ENCODE data around the gene MCM9. TPM values are rescaled to one million over a fixed set of nuclear protein-coding genes. Genes with fewer than 3 reads are reported as not detected.

Gene MCM9
- total RNA-seq, 1 experiment from 2014 or later = 17.8 TPM

- Histone ChIP-seq H3K9me2 (replicated peaks; ENCODE audit: insufficient read depth, low read length) (no peaks in the 10 kb centered on the region), H3K4me2 (ENCODE audit: low read depth, low read length, poor library complexity, severe bottlenecking) (peak overlapping the region; percentile 85), H2AFZ (ENCODE audit: low read length) (no peak overlapping the region), H3K79me2 (ENCODE audit: low read length) (peaks cover 87% of the 10 kb centered on the region), H3K4me3 (ENCODE audit: low read length) (peak overlapping the region; percentile 75; the same call in 1 of the 2 replicates), H3K36me3 (ENCODE audit: insufficient read depth, low read length) (no peaks in the 10 kb centered on the region), H3K27me3 (ENCODE audit: low read length) (no peaks in the 10 kb centered on the region), H3K4me1 (ENCODE audit: low read length) (peaks cover 86% of the 10 kb centered on the region), H3K9me3 (ENCODE audit: low read length) (no peaks in the 10 kb centered on the region), H3K27ac (ENCODE audit: low read length) (peak overlapping the region; percentile 97), H3K9ac (ENCODE audit: low read length) (peak overlapping the region; percentile 83), H4K20me1 (ENCODE audit: insufficient read depth, low read depth, low read length) (peaks cover under 1% of the 10 kb centered on the region; the same call in 1 of the 2 replicates)
- peak; percentile 69 for DNase-seq
These were observed 45.8 kb downstream of the MCM9 start for GRCh38 chr6:118889163-118889562.

- peak; percentile 76 for DNase-seq
- Histone ChIP-seq H3K27ac (ENCODE audit: low read length) (peak overlapping the region; percentile 89), H3K9me3 (ENCODE audit: low read length) (no peaks in the 10 kb centered on the region), H3K9ac (ENCODE audit: low read length) (peak overlapping the region; percentile 43), H3K27me3 (ENCODE audit: low read length) (no peaks in the 10 kb centered on the region), H3K4me2 (ENCODE audit: low read depth, low read length, poor library complexity, severe bottlenecking) (peak overlapping the region; percentile 66), H3K36me3 (ENCODE audit: insufficient read depth, low read length) (no peaks in the 10 kb centered on the region), H4K20me1 (ENCODE audit: insufficient read depth, low read depth, low read length) (no peaks in the 10 kb centered on the region), H3K4me3 (ENCODE audit: low read length) (peak overlapping the region; percentile 31; the same call in 1 of the 2 replicates), H2AFZ (ENCODE audit: low read length) (no peak overlapping the region), H3K9me2 (replicated peaks; ENCODE audit: insufficient read depth, low read length) (no peaks in the 10 kb centered on the region), H3K79me2 (ENCODE audit: low read length) (peaks cover 91% of the 10 kb centered on the region), H3K4me1 (ENCODE audit: low read length) (peaks cover 93% of the 10 kb centered on the region)
These were observed 48.3 kb downstream of the MCM9 start for GRCh38 chr6:118886641-118887040.

- no peaks in the 10 kb centered on the region for H3K27me3 ChIP-seq (ENCODE audit: low read length)
- peak overlapping the region; percentile 65 for H3K9ac ChIP-seq (ENCODE audit: low read length)
- H3K36me3 ChIP-seq (ENCODE audit: insufficient read depth, low read length) = no peaks in the 10 kb centered on the region
- H3K4me1 ChIP-seq (ENCODE audit: low read length) = peaks cover 85% of the 10 kb centered on the region
- no peaks in the 10 kb centered on the region for H4K20me1 ChIP-seq (ENCODE audit: insufficient read depth, low read depth, low read length)
- DNase-seq = peak; percentile 56
- no peaks in the 10 kb centered on the region for H3K9me2 ChIP-seq (replicated peaks; ENCODE audit: insufficient read depth, low read length)
- peak overlapping the region; percentile 59; the same call in 1 of the 2 replicates for H3K4me3 ChIP-seq (ENCODE audit: low read length)
- peak overlapping the region; percentile 88 for H3K4me2 ChIP-seq (ENCODE audit: low read depth, low read length, poor library complexity, severe bottlenecking)
- no peak overlapping the region for H2AFZ ChIP-seq (ENCODE audit: low read length)
- H3K27ac ChIP-seq (ENCODE audit: low read length) = peak overlapping the region; percentile 85
- peaks cover 98% of the 10 kb centered on the region for H3K79me2 ChIP-seq (ENCODE audit: low read length)
- H3K9me3 ChIP-seq (ENCODE audit: low read length) = no peaks in the 10 kb centered on the region
These were observed 52.5 kb downstream of the MCM9 start for GRCh38 chr6:118882314-118882905.

- H3K9ac ChIP-seq (ENCODE audit: low read length) = peak overlapping the region; percentile 65
- H3K4me1 ChIP-seq (ENCODE audit: low read length) = peaks cover 82% of the 10 kb centered on the region
- H2AFZ ChIP-seq (ENCODE audit: low read length) = no peak overlapping the region
- no peaks in the 10 kb centered on the region for H3K36me3 ChIP-seq (ENCODE audit: insufficient read depth, low read length)
- H3K4me3 ChIP-seq (ENCODE audit: low read length) = peak overlapping the region; percentile 59
- H3K9me2 ChIP-seq (replicated peaks; ENCODE audit: insufficient read depth, low read length) = no peaks in the 10 kb centered on the region
- peak overlapping the region; percentile 88 for H3K4me2 ChIP-seq (ENCODE audit: low read depth, low read length, poor library complexity, severe bottlenecking)
- H4K20me1 ChIP-seq (ENCODE audit: insufficient read depth, low read depth, low read length) = no peaks in the 10 kb centered on the region
- peaks cover 98% of the 10 kb centered on the region for H3K79me2 ChIP-seq (ENCODE audit: low read length)
- DNase-seq = peak; percentile 80
- H3K27me3 ChIP-seq (ENCODE audit: low read length) = no peaks in the 10 kb centered on the region
- H3K9me3 ChIP-seq (ENCODE audit: low read length) = no peaks in the 10 kb centered on the region
- H3K27ac ChIP-seq (ENCODE audit: low read length) = peak overlapping the region; percentile 85
These were observed 53.3 kb downstream of the MCM9 start for GRCh38 chr6:118881440-118882313.

- H3K36me3 ChIP-seq (ENCODE audit: insufficient read depth, low read length) = no peaks in the 10 kb centered on the region
- H3K27ac ChIP-seq (ENCODE audit: low read length) = peak overlapping the region; percentile 27; the same call in 1 of the 2 replicates
- no peak overlapping the region for H3K9ac ChIP-seq (ENCODE audit: low read length)
- no peaks in the 10 kb centered on the region for H3K9me2 ChIP-seq (replicated peaks; ENCODE audit: insufficient read depth, low read length)
- H3K9me3 ChIP-seq (ENCODE audit: low read length) = no peaks in the 10 kb centered on the region
- DNase-seq = no peak
- H3K4me1 ChIP-seq (ENCODE audit: low read length) = peaks cover 52% of the 10 kb centered on the region
- no peaks in the 10 kb centered on the region for H3K27me3 ChIP-seq (ENCODE audit: low read length)
- peaks cover 94% of the 10 kb centered on the region for H3K79me2 ChIP-seq (ENCODE audit: low read length)
- H2AFZ ChIP-seq (ENCODE audit: low read length) = no peak overlapping the region
- H3K4me3 ChIP-seq (ENCODE audit: low read length) = no peak overlapping the region
- H3K4me2 ChIP-seq (ENCODE audit: low read depth, low read length, poor library complexity, severe bottlenecking) = no peak overlapping the region
- H4K20me1 ChIP-seq (ENCODE audit: insufficient read depth, low read depth, low read length) = no peaks in the 10 kb centered on the region
These were observed 57.2 kb downstream of the MCM9 start for GRCh38 chr6:118877806-118878205.

- peaks cover 42% of the 10 kb centered on the region for H3K4me1 ChIP-seq (ENCODE audit: low read length)
- no peaks in the 10 kb centered on the region for H3K9me3 ChIP-seq (ENCODE audit: low read length)
- no peak for DNase-seq
- H3K9me2 ChIP-seq (replicated peaks; ENCODE audit: insufficient read depth, low read length) = no peaks in the 10 kb centered on the region
- H3K27ac ChIP-seq (ENCODE audit: low read length) = no peak overlapping the region
- H2AFZ ChIP-seq (ENCODE audit: low read length) = no peak overlapping the region
- H4K20me1 ChIP-seq (ENCODE audit: insufficient read depth, low read depth, low read length) = no peaks in the 10 kb centered on the region
- no peak overlapping the region for H3K4me2 ChIP-seq (ENCODE audit: low read depth, low read length, poor library complexity, severe bottlenecking)
- H3K27me3 ChIP-seq (ENCODE audit: low read length) = no peaks in the 10 kb centered on the region
- H3K4me3 ChIP-seq (ENCODE audit: low read length) = no peak overlapping the region
- peaks cover 94% of the 10 kb centered on the region for H3K79me2 ChIP-seq (ENCODE audit: low read length)
- no peaks in the 10 kb centered on the region for H3K36me3 ChIP-seq (ENCODE audit: insufficient read depth, low read length)
- no peak overlapping the region for H3K9ac ChIP-seq (ENCODE audit: low read length)
These were observed 58.1 kb downstream of the MCM9 start for GRCh38 chr6:118876814-118877213.

GRCh38 chr6:118876198-118876597, 58.8 kb downstream of the MCM9 start:
- Histone ChIP-seq H3K79me2 (ENCODE audit: low read length) (peaks cover 94% of the 10 kb centered on the region), H3K27ac (ENCODE audit: low read length) (no peak overlapping the region), H3K9me2 (replicated peaks; ENCODE audit: insufficient read depth, low read length) (no peaks in the 10 kb centered on the region), H3K27me3 (ENCODE audit: low read length) (no peaks in the 10 kb centered on the region), H3K9me3 (ENCODE audit: low read length) (no peaks in the 10 kb centered on the region), H3K4me2 (ENCODE audit: low read depth, low read length, poor library complexity, severe bottlenecking) (no peak overlapping the region), H2AFZ (ENCODE audit: low read length) (no peak overlapping the region), H3K36me3 (ENCODE audit: insufficient read depth, low read length) (no peaks in the 10 kb centered on the region), H4K20me1 (ENCODE audit: insufficient read depth, low read depth, low read length) (no peaks in the 10 kb centered on the region), H3K4me1 (ENCODE audit: low read length) (peaks cover 36% of the 10 kb centered on the region), H3K4me3 (ENCODE audit: low read length) (no peak overlapping the region), H3K9ac (ENCODE audit: low read length) (no peak overlapping the region)
- no peak for DNase-seq

- Histone ChIP-seq H3K9ac (ENCODE audit: low read length) (no peak overlapping the region), H4K20me1 (ENCODE audit: insufficient read depth, low read depth, low read length) (no peaks in the 10 kb centered on the region), H3K27me3 (ENCODE audit: low read length) (no peaks in the 10 kb centered on the region), H3K27ac (ENCODE audit: low read length) (no peak overlapping the region), H3K4me3 (ENCODE audit: low read length) (no peak overlapping the region), H3K36me3 (ENCODE audit: insufficient read depth, low read length) (no peaks in the 10 kb centered on the region), H3K79me2 (ENCODE audit: low read length) (peaks cover 94% of the 10 kb centered on the region), H3K9me2 (replicated peaks; ENCODE audit: insufficient read depth, low read length) (no peaks in the 10 kb centered on the region), H3K4me1 (ENCODE audit: low read length) (peaks cover 31% of the 10 kb centered on the region), H3K9me3 (ENCODE audit: low read length) (no peaks in the 10 kb centered on the region), H2AFZ (ENCODE audit: low read length) (no peak overlapping the region), H3K4me2 (ENCODE audit: low read depth, low read length, poor library complexity, severe bottlenecking) (no peak overlapping the region)
- DNase-seq = no peak
These were observed 59.3 kb downstream of the MCM9 start for GRCh38 chr6:118875672-118876071.
